Activated naive CD4-positive, alpha-beta T cell treated with anti-CD3 and anti-CD28 coated beads for 36 hours (primary cell): Measurements from ENCODE around the gene CCDC51. TPM values are rescaled to one million over a fixed set of nuclear protein-coding genes. Genes with fewer than 3 reads are reported as not detected.

Experiments
- CTCF ChIA-PET: fragments of 350-600 bp; sonication (Branson Sonifier 250); formaldehyde crosslinking; loops from one replicate; lab custom pipeline; 2021; ENCODE audit warnings: antibody characterized with exemption; lab: Charles Lee
- DNase-seq: peaks from one replicate; pipeline ENCODE4 v3.0.0-alpha.2; 2020
- H3K27ac Mint-ChIP-seq: one replicate; pipeline ENCODE4 v1.8.0; 2021; ENCODE audit warnings: mild to moderate bottlenecking, mixed read lengths
- H3K27me3 Mint-ChIP-seq: one replicate; pipeline ENCODE4 v1.8.0; 2021; ENCODE audit warnings: low read depth, mixed read lengths
- H3K36me3 Mint-ChIP-seq: one replicate; pipeline ENCODE4 v1.8.0; 2021; ENCODE audit warnings: low read depth, mixed read lengths
- H3K4me1 Mint-ChIP-seq: one replicate; pipeline ENCODE4 v1.8.0; 2021; ENCODE audit warnings: low read depth, mixed read lengths
- H3K4me3 Mint-ChIP-seq: one replicate; pipeline ENCODE4 v1.8.0; 2021; ENCODE audit warnings: mild to moderate bottlenecking, moderate library complexity, mixed read lengths
- H3K9me3 Mint-ChIP-seq: one replicate; pipeline ENCODE4 v1.8.0; 2021; ENCODE audit warnings: mixed read lengths
- intact Hi-C: fragments of 100-400 bp; cut with micrococcal nuclease; formaldehyde crosslinking; loops from one replicate; pipeline ENCODE4 v1.15.1; 2023
- total RNA-seq, 2 experiments: library from RNA; stranded (reverse); gene quantifications; one replicate each; pipeline ENCODE4 v1.2.3, GENCODE V29; 2021

The CCDC51 gene
- total RNA-seq, 2 experiments from 2014 or later, result 16.4 to 17.4 TPM

DNA sequence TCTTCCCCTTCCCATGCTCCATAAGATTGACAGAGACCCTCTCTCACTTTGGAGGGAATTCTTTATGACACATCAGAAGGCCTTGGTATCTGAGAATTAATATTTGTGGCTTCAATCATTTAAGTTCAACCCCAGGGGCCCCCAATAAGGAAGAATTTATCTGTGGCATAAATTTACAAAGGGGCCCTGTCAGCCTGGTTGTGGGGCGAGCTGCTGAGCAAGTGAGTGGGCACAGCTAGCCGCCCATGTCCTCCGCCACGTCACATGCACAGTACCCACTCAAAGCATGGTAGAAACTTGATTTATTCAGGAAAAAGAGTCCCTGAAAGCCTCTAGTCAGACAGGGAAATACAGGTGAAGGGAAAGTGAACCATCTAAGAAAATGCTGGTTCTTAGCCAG lies 23.4 kb downstream of the CCDC51 start:
- no peak for DNase-seq
- no peaks in the 10 kb centered on the region for H3K9me3 Mint-ChIP-seq
- H3K4me1 Mint-ChIP-seq, result no peaks in the 10 kb centered on the region
- CTCF ChIA-PET, result interaction anchor here (2.1 to 3.1 kb wide), 2 partner anchors 16 to 19 kb away, joined by 7 to 14 read pairs; no protein-coding TSS in a partner anchor
- intact Hi-C loops, result no loop called here
- H3K36me3 Mint-ChIP-seq, result no peaks in the 10 kb centered on the region
- no peaks in the 10 kb centered on the region for H3K27me3 Mint-ChIP-seq
- no peak overlapping the region for H3K4me3 Mint-ChIP-seq
- H3K27ac Mint-ChIP-seq, result no peak overlapping the region

DNA sequence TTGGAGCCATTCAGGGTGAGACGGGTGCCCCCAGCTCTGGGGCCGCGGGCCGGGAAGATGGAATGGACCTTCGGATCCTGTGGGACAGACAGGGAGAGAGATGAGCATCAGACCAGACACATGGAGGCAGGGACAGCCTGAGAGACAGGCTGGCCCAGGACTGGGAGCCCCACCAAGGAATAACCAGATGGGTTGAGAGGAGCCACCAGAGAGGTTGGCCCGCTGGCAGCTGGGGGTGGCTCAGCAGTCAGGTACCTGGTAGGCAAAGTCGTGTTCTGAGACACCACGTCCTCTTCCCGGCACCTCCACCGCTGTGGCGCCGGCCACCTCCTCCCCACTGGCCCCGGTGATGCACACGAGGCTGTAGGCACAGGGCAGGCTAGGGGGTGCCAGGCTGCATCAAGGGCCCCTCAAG lies 23.8 kb downstream of the CCDC51 start:
- Mint-ChIP-seq H3K4me1 (no peaks in the 10 kb centered on the region), H3K36me3 (no peaks in the 10 kb centered on the region), H3K27ac (no peak overlapping the region), H3K4me3 (no peak overlapping the region), H3K27me3 (no peaks in the 10 kb centered on the region), H3K9me3 (no peaks in the 10 kb centered on the region)
- no peak for DNase-seq
- intact Hi-C loops, result no loop called here
- CTCF ChIA-PET, result interaction anchor here (2.1 to 3.1 kb wide), 2 partner anchors 15 to 20 kb away, joined by 7 to 14 read pairs; no protein-coding TSS in a partner anchor

DNA sequence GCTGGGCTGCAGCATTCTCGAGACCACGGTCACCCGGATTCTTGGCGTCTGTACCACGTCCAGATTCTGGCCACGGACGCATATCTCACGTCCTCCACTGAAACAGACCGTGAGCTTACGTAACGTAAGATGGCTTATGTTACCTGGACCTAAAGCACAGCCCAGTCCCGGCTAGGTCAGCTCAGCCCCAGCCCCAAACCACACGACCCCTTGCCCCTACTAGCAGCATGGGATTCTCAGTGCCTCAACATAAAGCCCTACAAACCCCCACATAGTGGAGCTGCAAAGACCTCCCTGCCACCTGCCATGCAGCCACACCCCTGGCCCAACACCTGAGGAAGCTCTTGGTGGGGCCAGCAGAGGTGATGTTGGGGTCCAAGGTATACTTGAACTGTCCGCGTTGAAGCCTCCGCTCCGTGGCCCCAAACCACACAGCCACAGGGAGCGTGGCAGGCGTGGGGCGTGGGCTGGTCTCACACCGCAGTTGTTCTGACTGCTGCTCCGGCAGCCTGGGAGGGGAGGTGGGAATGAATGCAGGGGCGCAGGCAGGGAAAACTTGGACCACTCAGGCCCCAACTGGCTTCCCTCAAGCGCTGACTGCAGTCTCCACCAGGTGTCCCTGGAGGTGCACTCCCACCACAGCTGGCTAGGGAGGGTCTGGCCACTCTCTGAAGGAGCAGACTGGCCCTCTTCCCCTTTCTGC lies 24.5 kb downstream of the CCDC51 start:
- intact Hi-C loops, result no loop called here
- CTCF ChIA-PET, result interaction anchor here (1.3 to 3.1 kb wide), 3 partner anchors 15 to 21 kb away, joined by 4 to 14 read pairs (median 7); no protein-coding TSS in a partner anchor
- no peak for DNase-seq
- no peaks in the 10 kb centered on the region for H3K4me1 Mint-ChIP-seq
- no peaks in the 10 kb centered on the region for H3K36me3 Mint-ChIP-seq
- H3K9me3 Mint-ChIP-seq, result no peaks in the 10 kb centered on the region
- H3K27me3 Mint-ChIP-seq, result no peaks in the 10 kb centered on the region
- H3K27ac Mint-ChIP-seq, result no peak overlapping the region
- H3K4me3 Mint-ChIP-seq, result no peak overlapping the region

DNA sequence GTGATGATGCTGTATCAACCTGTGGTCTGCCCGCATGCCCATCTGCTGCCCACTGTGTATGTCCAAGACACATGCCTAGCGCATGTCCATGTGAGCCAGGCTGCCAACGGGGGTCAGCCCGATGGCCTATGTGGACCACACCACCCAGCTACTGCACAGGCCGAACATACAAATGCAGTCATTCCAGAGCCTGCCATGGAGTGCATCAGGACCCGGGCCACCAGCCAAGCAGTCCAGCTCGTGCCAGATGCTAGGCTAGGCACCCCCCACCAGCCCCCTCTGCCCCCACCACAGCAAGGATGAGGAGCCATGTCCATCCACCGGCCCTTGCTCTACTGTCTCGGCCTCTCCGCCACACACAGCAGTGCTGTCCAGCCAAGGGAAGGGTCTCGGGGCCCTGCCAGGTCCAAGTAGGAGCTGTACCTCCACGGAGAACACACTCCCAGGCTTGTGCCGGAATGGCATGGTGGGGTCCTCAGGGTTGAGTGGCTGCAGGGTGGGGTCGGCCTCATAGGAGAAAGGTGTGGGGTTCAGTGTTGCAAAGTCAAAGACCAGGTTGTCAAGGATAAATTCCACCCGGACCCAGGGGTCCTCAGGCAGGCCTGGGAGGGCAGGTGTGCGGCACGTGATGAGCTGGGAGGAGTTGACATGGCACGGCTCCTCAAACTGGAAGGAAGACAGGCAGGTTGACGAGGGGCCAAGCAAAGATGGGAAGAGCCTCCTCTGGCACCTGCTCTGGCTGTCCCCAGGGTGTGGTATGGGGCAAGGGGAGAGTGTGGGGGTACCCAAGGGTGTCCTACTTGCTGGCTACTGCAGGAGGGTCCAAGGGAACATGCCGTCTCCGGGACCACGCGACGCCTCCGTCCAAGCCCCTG lies 25.3 kb downstream of the CCDC51 start:
- DNase-seq, result no peak
- Mint-ChIP-seq H3K27me3 (no peaks in the 10 kb centered on the region), H3K27ac (no peak overlapping the region), H3K4me3 (no peak overlapping the region), H3K4me1 (no peaks in the 10 kb centered on the region), H3K36me3 (no peaks in the 10 kb centered on the region), H3K9me3 (no peaks in the 10 kb centered on the region)
- intact Hi-C loops, result no loop called here
- CTCF ChIA-PET, result interaction anchor here (1.3 to 3.1 kb wide), 2 partner anchors 14 to 21 kb away, joined by 4 to 14 read pairs; no protein-coding TSS in a partner anchor

DNA sequence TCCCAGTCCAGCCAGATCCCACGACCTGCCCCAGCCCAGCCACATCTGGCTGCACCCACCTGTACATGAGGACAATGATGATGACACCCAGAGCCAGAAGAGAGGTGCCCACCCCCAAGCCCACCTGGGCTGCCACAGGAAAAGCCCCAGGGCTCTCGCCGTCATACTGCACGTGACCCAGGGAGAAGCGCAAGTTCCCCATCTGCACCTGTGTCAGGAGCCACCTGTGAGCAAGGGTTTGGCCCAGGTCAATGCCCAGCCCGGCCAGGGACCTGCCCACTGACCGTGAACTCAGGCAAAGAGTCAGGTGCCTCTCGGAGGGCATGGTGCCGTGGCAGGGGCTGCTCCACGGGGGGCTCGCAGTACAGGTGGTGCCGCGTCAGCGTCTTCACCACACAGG lies 26.3 kb downstream of the CCDC51 start:
- DNase-seq, result no peak
- intact Hi-C loops, result no loop called here
- Mint-ChIP-seq H3K36me3 (no peaks in the 10 kb centered on the region), H3K4me1 (no peaks in the 10 kb centered on the region), H3K27me3 (no peaks in the 10 kb centered on the region), H3K4me3 (no peak overlapping the region), H3K27ac (no peak overlapping the region), H3K9me3 (no peaks in the 10 kb centered on the region)
- CTCF ChIA-PET, result interaction anchor here (2.0 to 3.1 kb wide), 2 partner anchors 22 kb away, joined by 8 to 14 read pairs; no protein-coding TSS in a partner anchor

DNA sequence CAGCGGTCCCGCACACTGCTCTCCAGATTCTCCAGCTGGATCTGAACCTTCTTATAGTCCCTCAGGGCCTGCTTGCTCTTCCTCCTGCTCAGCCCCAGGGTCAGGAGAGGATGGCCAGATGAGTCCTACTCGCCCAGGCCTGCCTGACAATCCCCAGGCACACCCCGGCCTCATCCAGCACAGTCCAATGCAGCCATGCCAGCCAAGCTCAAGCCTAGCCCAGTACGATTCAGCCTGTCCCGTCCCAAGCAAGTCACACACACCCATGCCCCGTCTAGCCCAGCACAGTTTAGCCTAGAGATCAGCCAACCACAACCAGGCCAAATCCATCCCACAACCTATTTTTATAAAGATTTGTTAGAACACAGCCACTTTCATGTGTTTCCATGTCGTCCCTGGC lies 26.8 kb downstream of the CCDC51 start:
- Mint-ChIP-seq H3K27ac (no peak overlapping the region), H3K9me3 (no peaks in the 10 kb centered on the region), H3K27me3 (no peaks in the 10 kb centered on the region), H3K36me3 (no peaks in the 10 kb centered on the region), H3K4me1 (no peaks in the 10 kb centered on the region), H3K4me3 (no peak overlapping the region)
- intact Hi-C loops, result no loop called here
- CTCF ChIA-PET, result interaction anchor here (0.5 to 2.0 kb wide), 2 partner anchors 23 to 183 kb away, joined by 3 to 8 read pairs; no protein-coding TSS in a partner anchor
- DNase-seq, result no peak

DNA sequence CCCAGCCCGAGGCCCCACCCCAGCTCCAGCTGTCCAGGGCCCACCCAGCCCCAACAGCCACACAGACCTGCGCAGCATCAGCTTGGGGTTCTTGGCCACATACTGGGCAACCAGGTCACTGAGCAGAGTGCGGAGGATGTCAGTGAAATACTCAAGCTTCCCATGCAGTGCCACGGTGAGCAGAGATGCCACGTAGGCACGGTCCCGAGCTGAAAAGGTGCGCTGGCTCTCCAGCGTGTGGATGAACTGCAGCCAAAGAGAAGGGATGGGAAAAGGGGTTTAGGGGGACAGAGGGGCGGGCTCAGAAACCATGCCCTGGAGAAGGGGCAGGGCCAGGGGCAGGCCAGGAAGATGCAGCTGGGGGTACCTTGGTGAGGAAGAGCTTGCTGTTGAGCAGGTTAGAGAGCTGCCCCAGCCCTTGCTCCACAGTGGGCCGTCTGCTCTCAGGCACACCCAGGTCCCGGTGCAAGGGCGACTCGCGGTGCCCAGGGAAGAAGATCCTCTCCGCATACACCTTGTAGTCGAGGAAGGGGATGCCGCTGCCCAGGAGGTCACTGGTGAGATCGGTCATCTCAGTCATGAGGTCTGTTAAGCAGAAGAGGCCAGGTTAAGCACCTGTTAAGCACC lies 27.4 kb downstream of the CCDC51 start:
- DNase-seq, result no peak
- CTCF ChIA-PET, result interaction anchor here (0.5 to 2.0 kb wide), 3 partner anchors 12 to 182 kb away, joined by 3 to 8 read pairs (median 7); no protein-coding TSS in a partner anchor
- intact Hi-C loops, result no loop called here
- Mint-ChIP-seq H3K36me3 (no peaks in the 10 kb centered on the region), H3K27ac (no peak overlapping the region), H3K4me3 (no peak overlapping the region), H3K9me3 (no peaks in the 10 kb centered on the region), H3K4me1 (no peaks in the 10 kb centered on the region), H3K27me3 (no peaks in the 10 kb centered on the region)

DNA sequence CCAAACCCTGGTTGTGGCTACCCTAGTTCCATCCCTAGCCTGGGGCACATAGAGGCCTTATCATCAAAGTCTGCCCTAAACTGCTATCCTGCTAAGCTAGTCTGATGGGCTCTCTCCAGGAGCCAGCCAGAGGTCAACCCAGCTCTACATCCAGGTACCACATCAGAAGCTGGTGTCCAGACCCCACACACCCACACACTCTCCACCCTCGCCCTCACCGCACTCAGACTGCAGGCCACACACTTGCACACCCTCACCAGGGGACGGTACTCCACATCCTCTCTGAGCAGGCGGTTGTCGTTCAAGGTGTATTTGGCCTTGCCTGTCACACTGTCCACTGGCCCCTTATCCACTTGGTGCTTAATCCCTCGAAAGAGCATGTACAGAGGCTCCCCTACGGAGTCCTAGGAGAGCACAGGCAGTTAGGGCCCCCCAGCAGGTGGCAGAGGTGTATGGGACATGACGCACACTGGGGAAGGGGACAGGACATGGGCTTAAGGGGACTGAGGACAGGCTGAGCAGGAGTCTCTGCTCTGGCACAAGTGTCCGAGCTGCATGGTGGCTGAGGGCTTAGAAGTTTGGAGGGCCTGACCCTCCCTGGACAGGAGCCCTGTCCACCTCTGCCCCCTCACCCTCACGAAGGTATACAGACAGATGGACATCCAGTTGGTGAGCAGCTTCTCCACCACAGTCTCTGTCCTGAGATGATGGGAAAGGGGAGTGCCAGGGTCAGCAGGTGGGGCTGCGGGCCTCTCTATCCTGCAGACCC lies 28.1 kb downstream of the CCDC51 start:
- Mint-ChIP-seq H3K4me3 (no peak overlapping the region), H3K36me3 (no peaks in the 10 kb centered on the region), H3K9me3 (no peaks in the 10 kb centered on the region), H3K27me3 (no peaks in the 10 kb centered on the region), H3K4me1 (no peaks in the 10 kb centered on the region), H3K27ac (no peak overlapping the region)
- intact Hi-C loops, result no loop called here
- no peak for DNase-seq
- CTCF ChIA-PET, result interaction anchor here (0.6 to 2.0 kb wide), 6 partner anchors 11 to 580 kb away, joined by 3 to 8 read pairs (median 6); no protein-coding TSS in a partner anchor

DNA sequence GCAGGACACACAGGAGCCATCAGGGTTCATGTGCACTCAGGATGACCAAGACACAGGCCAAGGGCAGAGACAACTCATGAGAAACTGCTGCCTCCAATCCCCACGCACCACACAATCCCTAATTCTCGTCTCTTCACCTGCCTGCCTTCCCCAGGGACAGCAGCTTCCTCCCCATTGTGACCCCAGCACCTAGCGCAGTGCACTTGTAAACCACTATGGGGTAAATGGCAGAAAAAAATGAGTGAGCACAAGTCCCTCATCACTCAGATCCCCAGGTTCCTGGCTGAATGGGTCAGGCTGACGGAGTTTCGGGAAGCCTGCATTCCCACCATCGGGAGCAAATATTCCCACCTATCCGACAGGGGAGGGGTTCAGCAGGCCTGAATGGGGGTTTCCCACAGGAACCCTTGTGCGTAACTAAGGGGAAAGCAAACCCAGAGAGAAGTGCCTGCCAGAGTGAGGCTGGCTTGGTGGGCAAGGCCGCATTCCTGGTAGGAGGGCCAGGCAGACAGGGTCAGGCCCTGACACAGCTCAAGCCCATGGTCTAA lies 28.8 kb downstream of the CCDC51 start:
- H3K4me1 Mint-ChIP-seq, result no peaks in the 10 kb centered on the region
- CTCF ChIA-PET, result interaction anchor here (0.6 to 1.2 kb wide), 4 partner anchors 10 to 581 kb away, joined by 3 to 8 read pairs (median 5); no protein-coding TSS in a partner anchor
- H3K36me3 Mint-ChIP-seq, result no peaks in the 10 kb centered on the region
- H3K27ac Mint-ChIP-seq, result no peak overlapping the region
- no peaks in the 10 kb centered on the region for H3K27me3 Mint-ChIP-seq
- H3K9me3 Mint-ChIP-seq, result no peaks in the 10 kb centered on the region
- DNase-seq, result no peak
- intact Hi-C loops, result no loop called here
- H3K4me3 Mint-ChIP-seq, result no peak overlapping the region

DNA sequence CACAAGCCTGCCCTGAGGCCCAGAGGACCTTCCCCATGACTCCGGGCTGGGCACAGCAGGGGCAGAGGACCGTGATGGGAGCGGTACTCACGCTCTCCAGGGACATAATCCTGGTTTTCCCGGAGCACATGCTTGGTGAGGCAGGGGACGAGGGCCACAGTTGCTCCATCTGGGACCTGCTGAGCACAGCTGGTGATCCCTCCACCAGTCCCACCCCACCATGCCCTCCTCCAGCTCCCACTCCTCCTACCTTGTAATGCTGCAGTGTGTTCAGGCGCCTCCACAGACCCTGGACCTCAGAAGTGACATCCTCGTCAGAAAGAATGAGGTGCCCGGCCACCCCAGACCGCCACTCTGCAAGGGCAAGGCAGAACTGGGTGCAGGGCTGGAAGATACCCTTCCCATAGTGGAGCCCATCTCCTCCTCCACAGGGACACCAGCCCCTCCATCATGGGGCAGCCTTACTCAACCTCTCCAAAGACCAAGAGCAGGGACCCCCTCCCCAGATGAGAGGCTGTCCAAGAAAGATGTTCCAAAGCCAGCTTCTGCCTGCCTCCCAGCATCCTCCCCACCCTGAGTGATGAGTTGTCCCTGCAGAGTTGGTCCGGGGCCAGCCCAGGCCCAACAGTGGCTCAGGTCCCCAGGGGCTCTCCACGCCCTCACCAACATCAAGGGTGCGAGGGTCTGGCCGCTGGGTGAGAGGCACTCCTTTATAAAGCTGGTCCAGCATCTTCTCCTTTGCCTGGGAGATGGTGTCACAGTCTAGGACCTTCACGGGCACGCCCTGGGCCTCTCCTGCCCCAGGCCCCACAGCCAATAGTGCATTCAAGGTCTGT lies 29.5 kb downstream of the CCDC51 start:
- no peaks in the 10 kb centered on the region for H3K27me3 Mint-ChIP-seq
- CTCF ChIA-PET, result no interaction called here
- H3K4me3 Mint-ChIP-seq, result no peak overlapping the region
- no peaks in the 10 kb centered on the region for H3K9me3 Mint-ChIP-seq
- no peaks in the 10 kb centered on the region for H3K36me3 Mint-ChIP-seq
- no peak overlapping the region for H3K27ac Mint-ChIP-seq
- intact Hi-C loops, result no loop called here
- no peak for DNase-seq
- no peaks in the 10 kb centered on the region for H3K4me1 Mint-ChIP-seq
